Dermis blood vessel endothelial cell (primary cell): ENCODE results near the gene OTUD7B. TPM values are rescaled to one million over a fixed set of nuclear protein-coding genes. Genes with fewer than 3 reads are reported as not detected.
A peak's percentile ranks its signal among the peaks of the same experiment; 100 is the strongest.
"Not testable (repeated sequence)": the region's sequence is repeated elsewhere in the genome, so short reads cannot be mapped to it uniquely, and the experiment has no call there.

Experiments used
- DNase-seq: peaks from one replicate; pipeline ENCODE4 v3.0.0; 2010
- total RNA-seq: library from RNA; depleted of rRNA; stranded (reverse); fragments of >200 nt; gene quantifications from 2 replicates; pipeline ENCODE4 v1.2.3, GENCODE V29; 2014

Gene OTUD7B
- total RNA-seq: 17.2 and 23.0 TPM in 2 replicates

- peak; percentile 87 for DNase-seq
Measured at GRCh38 chr1:150010393-150011115, at the start of gene OTUD7B. TSS of gene OTUD7B (minus strand) at chr1:150010726. CDS start at chr1:149977510, 33,216 bp downstream.

DNA sequence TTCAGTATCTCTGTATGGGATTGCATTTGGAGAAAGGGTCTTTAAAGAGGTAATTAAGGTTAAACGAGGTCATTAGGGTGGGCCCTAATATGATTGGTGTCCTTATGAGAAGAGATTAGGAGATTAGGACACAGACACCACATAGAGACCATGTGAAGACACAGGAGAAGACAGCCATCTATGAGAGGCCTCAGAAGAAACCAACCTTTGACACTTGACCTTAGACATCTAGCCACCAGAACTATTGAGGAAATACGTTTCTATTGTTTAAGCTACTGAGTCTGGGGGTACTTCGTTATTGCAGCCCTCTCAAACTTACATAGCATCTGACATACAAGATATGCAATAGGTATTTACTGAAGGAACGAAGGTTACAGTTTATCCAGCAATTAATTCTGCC lies 49.7 kb upstream of the OTUD7B start:
- no peak for DNase-seq

DNA sequence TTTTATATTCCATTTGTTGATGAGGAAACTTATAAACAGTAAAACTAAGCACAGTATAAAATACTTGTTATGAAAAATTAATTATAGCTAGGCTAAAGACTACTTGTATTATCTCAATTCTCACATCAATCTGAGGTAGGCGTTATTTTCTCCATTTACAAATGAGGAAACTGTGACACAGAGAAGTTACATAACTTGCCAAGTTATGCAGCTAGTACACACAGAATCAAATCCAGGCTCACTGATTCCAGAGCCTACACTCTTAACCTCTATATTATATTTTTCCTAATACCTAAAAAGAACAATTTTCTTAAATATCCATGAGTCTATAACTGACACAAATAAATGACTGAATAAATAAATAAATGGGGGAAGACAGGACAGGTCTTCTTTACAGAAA lies 45.9 kb upstream of the OTUD7B start:
- no peak for DNase-seq

- not testable (repeated sequence) for DNase-seq
Measured at GRCh38 chr1:150055507-150055906, 45.0 kb upstream of the OTUD7B start.

- DNase-seq: peak; percentile 23
Measured at GRCh38 chr1:150053926-150054325, 43.4 kb upstream of the OTUD7B start.

DNA sequence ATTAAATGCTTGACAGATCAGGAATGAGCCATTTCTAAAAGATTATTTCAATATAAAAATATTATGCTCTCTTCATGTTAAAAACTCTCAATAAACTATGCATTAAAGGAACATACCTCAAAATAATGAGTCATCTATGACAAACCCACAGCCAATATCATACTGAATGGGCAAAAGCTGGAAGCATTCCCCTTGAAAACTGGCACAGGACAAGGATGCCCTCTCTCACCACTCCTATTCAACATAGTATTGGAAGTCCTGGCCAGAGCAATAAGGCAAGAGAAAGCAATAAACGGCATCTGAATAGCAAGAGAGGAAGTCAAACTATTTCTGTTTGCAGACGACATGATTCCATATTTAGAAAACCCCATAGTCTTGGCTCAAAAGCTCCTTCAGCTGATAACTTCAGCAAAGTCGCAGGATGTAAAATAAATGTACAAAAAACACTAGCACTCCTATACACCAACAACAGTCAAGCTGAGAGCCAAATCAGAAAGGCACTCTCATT lies 41.4 kb upstream of the OTUD7B start:
- not testable (repeated sequence) for DNase-seq

- no peak for DNase-seq
Measured at GRCh38 chr1:150051089-150051373, 40.5 kb upstream of the OTUD7B start.

GRCh38 chr1:150049926-150050325 lies 39.4 kb upstream of the OTUD7B start:
- DNase-seq: no peak

DNA sequence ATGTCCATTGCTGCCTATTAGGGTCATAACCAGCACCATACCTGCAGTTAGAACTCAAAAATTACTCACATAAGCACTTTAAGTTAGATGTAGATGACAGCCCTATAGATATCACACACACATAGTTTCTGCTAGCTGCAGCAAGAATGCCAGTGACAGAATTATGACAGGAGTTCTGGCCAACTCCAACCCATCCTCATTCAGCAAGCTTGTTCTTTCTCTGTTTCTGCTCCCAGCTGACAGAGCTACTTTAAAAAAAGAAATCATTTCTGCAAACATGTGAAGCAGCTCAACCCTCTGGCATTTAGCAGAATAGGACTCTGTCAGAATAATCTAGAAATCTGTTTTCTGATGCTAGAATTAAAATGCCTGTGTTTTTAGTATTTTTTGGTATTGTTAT lies 23.8 kb upstream of the OTUD7B start:
- DNase-seq: no peak

GRCh38 chr1:150028322-150028721 lies 17.8 kb upstream of the OTUD7B start:
- DNase-seq: no peak

- DNase-seq: no peak
Measured at GRCh38 chr1:150024156-150024555, 13.6 kb upstream of the OTUD7B start.

- DNase-seq: no peak
Measured at GRCh38 chr1:150022357-150022756, 11.8 kb upstream of the OTUD7B start.

- DNase-seq: peak; percentile 5
Measured at GRCh38 chr1:150021191-150021694, 10.7 kb upstream of the OTUD7B start.

GRCh38 chr1:150020711-150021110 lies 10.2 kb upstream of the OTUD7B start:
- DNase-seq: no peak

DNA sequence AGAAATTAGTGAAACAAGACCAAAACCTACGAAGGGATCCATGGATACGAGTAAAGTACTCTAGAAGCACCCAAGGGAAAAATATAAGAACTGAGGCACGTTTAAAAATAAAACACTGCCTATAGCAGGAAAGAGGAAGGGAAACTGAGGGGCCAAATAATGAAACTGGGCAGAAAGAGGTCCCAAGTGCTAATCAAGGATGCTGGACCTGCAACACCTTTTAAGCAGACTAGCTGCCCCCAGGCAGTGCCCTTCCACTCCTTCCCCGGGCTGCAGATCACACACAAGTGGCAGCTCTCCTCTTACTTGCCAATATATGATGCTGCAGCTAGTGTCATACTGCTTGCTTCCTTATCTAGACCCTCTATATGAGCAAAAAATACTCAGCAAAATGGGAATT lies 7.6 kb upstream of the OTUD7B start:
- no peak for DNase-seq

DNA sequence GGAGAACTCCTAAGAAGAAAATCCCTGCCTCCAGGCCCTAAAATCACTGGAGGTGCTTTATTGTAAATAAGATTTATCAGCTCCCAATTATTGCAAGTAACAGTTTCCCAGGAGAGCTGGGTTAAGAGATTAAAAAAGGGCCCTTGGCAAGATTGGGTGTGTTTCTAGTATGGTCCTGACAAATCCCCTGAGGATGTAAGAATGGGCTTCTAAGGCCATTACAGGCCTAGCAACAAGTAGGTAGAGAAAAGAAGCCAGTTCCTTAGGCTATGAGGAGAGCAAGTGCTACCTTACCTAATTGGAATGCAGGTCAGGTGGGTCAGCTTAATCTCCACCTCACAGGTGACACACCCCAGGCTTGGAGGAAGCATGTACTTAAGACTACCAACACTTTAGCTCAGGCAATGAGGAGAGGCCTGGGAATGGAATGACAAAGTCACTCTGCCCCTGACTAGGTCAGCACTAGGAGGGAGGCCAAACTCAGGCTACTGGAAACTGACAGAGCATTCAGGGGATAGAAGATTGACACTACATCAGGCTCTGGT lies 6.8 kb upstream of the OTUD7B start:
- DNase-seq: no peak

DNA sequence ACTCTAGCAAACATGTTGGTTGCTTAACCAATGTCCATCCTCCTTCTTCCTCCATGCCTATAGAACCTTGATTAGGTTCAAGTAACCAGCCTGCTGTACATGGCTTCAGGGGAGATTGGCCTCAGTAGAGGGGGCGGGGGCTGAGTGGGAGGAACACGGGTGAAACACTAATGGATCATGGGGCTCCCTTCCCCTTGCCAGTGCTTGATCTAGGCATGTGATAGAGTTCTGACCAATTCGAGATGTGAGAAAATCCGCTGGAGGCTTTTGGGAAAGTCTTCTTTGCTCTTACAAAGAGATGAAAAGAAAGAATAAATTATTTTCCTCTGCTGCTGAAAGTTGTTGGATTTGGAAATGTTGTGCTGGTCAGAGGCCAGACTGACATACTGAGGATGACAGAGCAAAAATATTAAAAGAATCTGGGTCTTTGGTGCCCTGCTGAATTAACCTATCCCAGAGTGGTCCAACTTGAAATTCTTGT lies 5.2 kb upstream of the OTUD7B start:
- no peak for DNase-seq

DNA sequence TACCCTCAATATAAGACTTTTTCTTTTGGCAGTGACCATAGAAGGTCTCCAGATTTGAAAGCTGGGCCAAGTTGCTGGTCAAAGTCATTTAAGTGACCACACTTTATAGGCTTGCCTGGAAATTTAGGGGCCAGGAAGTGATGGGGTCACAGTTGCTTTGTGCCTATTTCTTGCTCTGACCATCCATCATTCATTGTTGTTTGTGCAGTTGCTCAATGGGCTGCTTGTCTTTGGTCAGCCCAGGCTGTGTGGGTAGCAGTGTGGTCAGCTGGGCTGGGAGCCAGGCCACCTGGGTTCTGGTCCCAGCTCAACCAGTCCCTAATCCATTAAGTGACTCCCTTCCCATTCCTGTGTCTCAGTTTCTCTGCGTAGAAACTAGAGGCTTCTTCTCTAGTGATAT lies 2.1 kb upstream of the OTUD7B start:
- DNase-seq: no peak

GRCh38 chr1:150009604-150010392 lies 728 bp downstream of the OTUD7B start:
- DNase-seq: peak; percentile 86

GRCh38 chr1:150008699-150009098 lies 1.8 kb downstream of the OTUD7B start:
- DNase-seq: no peak

- DNase-seq: no peak
Measured at GRCh38 chr1:150006881-150007421, 3.6 kb downstream of the OTUD7B start.

GRCh38 chr1:150005606-150006005 lies 4.9 kb downstream of the OTUD7B start:
- DNase-seq: no peak

GRCh38 chr1:150003801-150004200 lies 6.7 kb downstream of the OTUD7B start:
- no peak for DNase-seq
